Coronary artery (tissue), 2 donors: ENCODE measurements around the gene WTIP.
"Not testable (repeated sequence)": the region's sequence is repeated elsewhere in the genome, so short reads cannot be mapped to it uniquely, and the experiment has no call there.

Experiments
- DNase-seq: peaks from one replicate; pipeline ENCODE4 v3.0.0-alpha.2; 2017; ENCODE audit warnings: low spot score
- H3K27ac ChIP-seq, 2 donors: fragments of 200-600 bp; sonication (generic); one replicate each; pipeline ENCODE4 v1.5.1; 2016 to 2019
- H3K4me3 ChIP-seq: fragments of 200-600 bp; sonication (generic); 2 replicates; pipeline ENCODE4 v1.5.1; 2016; ENCODE audit warnings: mild to moderate bottlenecking, moderate library complexity
- TF ChIP-seq, protein P1 (sequence below): fragments of 200-600 bp; sonication (generic); IDR thresholded peaks from one replicate; pipeline ENCODE4 v1.5.1; 2019; ENCODE audit warnings: antibody characterized with exemption

The WTIP gene

DNA sequence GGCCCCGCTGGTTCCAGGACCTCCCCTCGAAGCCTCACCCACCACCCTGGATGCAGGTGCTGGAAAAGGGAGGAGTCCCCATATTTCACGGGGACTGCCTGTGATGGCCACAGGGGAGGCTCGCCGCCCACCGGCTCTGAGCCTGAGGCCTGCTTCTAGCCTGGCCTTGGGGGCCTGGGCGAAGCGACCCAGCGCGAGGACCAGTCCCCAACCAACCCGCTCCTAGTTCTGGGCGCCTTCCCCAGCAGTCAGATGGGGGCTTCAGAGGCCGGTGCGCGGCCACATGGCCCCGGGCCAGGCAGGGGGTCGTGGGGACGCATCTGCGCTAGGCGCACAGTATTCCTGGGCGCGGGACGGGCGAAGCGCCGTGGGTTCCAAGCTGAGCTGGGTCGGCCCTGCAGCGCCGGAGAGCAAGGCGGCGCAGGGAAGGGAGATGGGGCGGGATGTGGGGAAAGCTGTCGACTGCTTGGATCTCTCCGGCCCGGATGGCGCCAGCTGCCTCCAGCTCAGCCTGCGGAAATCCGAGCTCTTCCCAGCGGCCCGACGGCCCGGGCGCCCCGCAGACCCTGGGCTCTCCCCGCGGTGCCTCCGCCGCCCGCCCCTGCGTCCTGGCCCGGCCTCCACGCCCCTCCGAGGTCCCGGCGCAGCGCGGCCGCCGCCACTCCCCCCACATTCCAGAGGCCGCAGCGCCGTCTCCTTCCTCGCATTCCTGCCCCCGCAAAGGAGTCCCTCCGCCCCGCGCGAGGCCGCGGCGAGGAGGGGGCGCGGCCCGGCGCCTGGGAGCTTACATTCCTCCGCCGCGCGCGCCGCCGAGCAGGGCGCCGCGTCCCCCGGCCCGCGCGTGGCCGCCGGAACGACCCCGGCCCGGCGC lies at the start of gene WTIP:
TSS of gene WTIP (plus strand) at position 788 of the 871 bp plus-strand sequence. CDS start 217 bp downstream, outside the sequence.
- Histone ChIP-seq H3K4me3 (peak within 1 kb of the TSS; percentile 88), H3K27ac (peak within 1 kb of the TSS; percentile 95 to 99)
- TF ChIP-seq, protein P1, sequence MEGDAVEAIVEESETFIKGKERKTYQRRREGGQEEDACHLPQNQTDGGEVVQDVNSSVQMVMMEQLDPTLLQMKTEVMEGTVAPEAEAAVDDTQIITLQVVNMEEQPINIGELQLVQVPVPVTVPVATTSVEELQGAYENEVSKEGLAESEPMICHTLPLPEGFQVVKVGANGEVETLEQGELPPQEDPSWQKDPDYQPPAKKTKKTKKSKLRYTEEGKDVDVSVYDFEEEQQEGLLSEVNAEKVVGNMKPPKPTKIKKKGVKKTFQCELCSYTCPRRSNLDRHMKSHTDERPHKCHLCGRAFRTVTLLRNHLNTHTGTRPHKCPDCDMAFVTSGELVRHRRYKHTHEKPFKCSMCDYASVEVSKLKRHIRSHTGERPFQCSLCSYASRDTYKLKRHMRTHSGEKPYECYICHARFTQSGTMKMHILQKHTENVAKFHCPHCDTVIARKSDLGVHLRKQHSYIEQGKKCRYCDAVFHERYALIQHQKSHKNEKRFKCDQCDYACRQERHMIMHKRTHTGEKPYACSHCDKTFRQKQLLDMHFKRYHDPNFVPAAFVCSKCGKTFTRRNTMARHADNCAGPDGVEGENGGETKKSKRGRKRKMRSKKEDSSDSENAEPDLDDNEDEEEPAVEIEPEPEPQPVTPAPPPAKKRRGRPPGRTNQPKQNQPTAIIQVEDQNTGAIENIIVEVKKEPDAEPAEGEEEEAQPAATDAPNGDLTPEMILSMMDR = no peak
- DNase-seq = no peak

GRCh38 chr19:34432797-34433196 lies 48.8 kb upstream of the WTIP start:
- peak overlapping the region; percentile 88 to 94 for H3K27ac ChIP-seq
- peak; percentile 91 for DNase-seq

DNA sequence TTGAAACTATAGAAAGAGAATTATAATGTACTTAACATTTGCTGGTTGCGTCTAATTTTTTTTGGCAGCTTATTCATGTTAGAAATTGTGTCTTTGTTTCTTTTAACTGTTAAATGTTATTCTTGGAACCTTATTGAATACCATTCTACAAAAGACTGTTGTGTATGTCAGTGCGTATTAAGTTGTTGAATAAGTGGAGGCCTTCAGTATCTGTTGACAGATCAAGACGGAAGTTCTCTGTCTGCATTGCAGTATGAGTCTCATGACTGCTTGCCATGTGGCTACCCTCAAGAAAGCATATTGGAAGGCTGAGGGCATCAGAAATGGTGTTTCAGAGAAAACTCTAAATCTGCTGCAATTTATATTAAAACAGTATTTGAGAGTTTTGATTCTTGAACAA lies 44.8 kb upstream of the WTIP start:
- H3K4me3 ChIP-seq = no peak overlapping the region
- no peak for DNase-seq
- TF ChIP-seq, protein P1 = no peak
- peak overlapping the region; percentile 77 to 88 for H3K27ac ChIP-seq

More at GRCh38 chr19:34432797-34433196, 48.8 kb upstream of the WTIP start:
- TF ChIP-seq, protein P1 = no peak
- H3K4me3 ChIP-seq = peak overlapping the region; percentile 31

- H3K4me3 ChIP-seq = no peak overlapping the region
- TF ChIP-seq, protein P1 = no peak
- DNase-seq = no peak
- H3K27ac ChIP-seq = peak overlapping the region; percentile 7 to 24
Observed at GRCh38 chr19:34448191-34448590, 33.4 kb upstream of the WTIP start.

DNA sequence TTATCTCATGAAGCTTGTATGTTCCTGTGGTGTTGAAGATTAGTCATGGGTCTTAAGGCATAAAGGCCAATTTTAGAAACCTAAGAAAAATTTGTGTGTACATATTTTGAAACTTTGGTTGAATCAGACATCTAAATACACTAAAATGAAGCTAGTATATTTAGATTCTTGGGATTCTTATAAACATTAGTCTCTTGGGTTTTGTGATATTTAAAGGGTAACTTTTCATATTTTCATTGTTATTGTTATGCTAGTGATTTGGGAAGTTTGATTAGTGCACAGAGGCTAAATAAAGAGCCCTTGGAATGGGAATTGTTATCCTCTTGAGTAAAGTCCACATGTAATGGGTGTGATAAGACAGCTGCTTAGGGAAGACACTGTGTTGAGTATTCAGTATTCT lies 28.8 kb upstream of the WTIP start:
- Histone ChIP-seq H3K27ac (peak overlapping the region; percentile 9 to 62), H3K4me3 (no peak overlapping the region)
- TF ChIP-seq, protein P1 = no peak
- DNase-seq = no peak

DNA sequence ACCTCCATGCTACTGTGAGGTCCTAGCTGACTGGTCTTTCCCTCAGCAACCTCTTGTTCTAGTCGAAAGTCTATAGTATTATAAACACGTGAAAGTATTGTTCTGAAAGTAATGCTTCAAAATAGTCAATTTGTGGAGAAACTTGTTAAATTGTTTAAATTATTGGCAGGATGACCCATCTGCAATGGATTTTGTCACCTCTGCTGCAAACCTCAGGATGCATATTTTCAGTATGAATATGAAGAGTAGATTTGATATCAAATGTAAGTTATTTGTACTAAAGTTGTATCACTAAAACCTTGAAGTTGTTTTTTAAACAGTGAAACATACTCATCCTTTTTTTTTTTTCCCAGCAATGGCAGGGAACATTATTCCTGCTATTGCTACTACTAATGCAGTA lies 27.5 kb upstream of the WTIP start:
- Histone ChIP-seq H3K27ac (peak overlapping the region; percentile 62 to 64), H3K4me3 (no peak overlapping the region)
- no peak for DNase-seq
- TF ChIP-seq, protein P1 = no peak

DNA sequence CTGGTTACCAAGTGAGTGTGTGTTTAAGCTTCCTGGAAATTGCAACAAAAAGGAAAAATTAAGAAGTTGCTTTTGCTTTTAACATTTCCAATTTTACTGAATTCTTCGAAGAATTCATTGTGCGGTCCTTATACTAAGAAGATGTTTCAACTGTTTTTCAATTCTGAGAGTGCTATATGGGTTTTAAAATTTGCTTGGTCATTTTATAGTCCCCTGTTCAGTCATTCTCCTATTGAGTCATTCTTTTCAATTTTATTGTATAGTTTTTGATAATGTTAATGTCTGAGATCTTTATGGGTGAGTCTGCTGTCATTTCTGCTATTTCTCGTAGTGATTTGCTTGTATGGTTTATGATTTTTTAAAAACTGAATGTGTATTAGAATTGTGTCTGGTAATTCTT lies 26.9 kb upstream of the WTIP start:
- no peak for DNase-seq

DNA sequence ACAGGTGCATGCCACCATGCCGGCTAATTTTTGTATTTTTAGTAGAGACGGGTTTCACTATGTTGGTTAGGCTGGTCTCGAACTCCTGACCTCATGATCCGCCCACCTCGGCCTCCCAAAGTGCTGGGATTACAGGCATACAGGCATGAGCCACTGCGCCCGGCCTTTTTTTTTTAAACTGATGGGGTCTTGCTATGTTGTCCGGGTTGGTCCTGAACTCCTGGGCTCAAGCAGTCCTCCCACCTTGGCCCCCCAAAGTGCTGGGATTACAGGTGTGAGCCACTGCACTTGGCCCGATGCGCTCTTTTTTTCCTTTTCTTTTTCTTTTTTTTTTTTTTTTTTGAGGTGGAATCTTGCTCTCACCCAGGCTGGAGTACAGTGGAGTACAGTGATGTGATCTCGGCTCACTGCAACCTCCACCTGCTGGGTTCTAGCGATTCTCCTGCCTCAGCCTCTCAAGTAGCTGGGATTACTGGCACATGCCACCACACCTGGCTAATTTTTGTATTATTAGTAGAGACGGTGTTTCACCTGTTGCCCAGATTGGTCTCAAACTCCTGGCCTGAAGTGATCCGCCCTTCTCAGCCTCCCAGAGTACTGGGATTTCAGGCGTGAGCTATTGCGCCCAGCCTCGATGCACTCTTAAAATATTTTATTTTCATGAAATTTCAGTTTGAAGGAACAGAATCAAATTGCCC lies 25.6 kb upstream of the WTIP start:
- not testable (repeated sequence) for DNase-seq, H3K4me3 ChIP-seq
- H3K27ac ChIP-seq = peak overlapping the region; percentile 45 to 57

More for the DNA sequence above, 26.9 kb upstream of the WTIP start:
- Histone ChIP-seq H3K27ac (peak overlapping the region in 1 of 2 donors; percentile 57), H3K4me3 (no peak overlapping the region)
- TF ChIP-seq, protein P1 = no peak
